Activated CD8-positive, alpha-beta memory T cell treated with anti-CD3 and anti-CD28 coated beads for 48 hours (primary cell): Measurements from ENCODE around the gene MACF1.
"Not testable (repeated sequence)": the region's sequence is repeated elsewhere in the genome, so short reads cannot be mapped to it uniquely, and the experiment has no call there.

Experiments used
- DNase-seq, 3 experiments: peaks; one replicate each; pipeline ENCODE4 v3.0.0-alpha.2; 2020; ENCODE audit warnings: low read depth in 2 of 3, low spot score in 2 of 3

MACF1 gene, protein sequence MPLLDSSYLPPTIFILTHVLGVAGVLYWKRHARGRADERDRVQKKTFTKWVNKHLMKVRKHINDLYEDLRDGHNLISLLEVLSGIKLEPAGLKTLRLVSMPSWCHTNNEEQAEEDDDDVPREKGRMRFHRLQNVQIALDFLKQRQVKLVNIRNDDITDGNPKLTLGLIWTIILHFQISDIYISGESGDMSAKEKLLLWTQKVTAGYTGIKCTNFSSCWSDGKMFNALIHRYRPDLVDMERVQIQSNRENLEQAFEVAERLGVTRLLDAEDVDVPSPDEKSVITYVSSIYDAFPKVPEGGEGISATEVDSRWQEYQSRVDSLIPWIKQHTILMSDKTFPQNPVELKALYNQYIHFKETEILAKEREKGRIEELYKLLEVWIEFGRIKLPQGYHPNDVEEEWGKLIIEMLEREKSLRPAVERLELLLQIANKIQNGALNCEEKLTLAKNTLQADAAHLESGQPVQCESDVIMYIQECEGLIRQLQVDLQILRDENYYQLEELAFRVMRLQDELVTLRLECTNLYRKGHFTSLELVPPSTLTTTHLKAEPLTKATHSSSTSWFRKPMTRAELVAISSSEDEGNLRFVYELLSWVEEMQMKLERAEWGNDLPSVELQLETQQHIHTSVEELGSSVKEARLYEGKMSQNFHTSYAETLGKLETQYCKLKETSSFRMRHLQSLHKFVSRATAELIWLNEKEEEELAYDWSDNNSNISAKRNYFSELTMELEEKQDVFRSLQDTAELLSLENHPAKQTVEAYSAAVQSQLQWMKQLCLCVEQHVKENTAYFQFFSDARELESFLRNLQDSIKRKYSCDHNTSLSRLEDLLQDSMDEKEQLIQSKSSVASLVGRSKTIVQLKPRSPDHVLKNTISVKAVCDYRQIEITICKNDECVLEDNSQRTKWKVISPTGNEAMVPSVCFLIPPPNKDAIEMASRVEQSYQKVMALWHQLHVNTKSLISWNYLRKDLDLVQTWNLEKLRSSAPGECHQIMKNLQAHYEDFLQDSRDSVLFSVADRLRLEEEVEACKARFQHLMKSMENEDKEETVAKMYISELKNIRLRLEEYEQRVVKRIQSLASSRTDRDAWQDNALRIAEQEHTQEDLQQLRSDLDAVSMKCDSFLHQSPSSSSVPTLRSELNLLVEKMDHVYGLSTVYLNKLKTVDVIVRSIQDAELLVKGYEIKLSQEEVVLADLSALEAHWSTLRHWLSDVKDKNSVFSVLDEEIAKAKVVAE (N-terminal part only)

DNA sequence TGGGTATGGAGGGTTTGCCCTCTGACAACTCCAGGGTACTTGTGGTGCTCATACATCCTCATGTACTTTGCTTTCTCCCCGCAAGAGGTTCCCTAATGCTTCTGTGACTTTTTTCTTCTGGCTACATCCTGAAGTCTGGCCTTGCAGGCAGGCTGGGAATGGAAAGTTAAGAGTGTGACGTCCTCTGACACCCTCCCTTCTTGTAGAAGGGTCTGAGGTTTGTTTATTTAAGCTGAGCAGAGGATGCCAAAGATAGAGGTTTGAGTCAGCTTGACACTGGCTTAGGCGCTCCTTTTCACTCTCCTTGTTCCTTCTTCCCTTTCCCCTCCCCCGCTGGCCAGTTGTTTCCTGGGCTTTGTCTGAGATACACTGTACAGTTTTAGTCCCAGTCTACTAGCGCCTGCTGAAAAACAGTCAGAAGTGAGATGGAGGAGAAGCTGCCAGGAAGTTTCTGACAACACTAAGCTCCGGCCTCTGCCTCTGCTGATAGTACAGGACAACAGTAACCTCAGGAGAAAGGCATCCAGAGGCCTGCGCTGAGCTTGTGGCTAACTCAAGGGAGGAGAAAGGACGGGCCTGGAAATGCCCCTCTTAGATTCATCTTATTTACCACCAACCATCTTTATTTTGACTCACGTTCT lies at the start of gene MACF1:
Gene MACF1 (plus strand): TSS at position 255 of the 641 bp plus-strand sequence. CDS start 328 bp downstream, at position 583.
- no peak for DNase-seq

DNA sequence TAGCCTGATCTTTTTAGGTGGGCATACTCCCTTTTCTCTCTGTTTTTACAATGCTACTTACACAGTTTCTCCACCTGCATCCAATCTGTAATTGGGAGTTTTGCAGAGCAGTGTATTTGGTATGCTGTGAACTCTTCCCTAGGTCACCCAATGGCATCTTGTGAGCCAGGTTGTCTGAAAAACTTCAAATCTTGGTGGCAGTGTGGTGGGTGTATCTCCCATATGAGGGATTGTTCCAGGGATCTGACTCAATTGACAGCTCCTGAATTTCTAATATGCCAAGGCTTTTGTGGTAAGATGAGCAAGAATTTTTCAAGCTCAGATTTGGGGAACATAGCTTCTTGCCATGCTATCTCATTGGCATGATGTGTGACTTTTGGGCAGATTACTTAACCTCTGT lies 47.2 kb upstream of the MACF1 start:
- no peak for DNase-seq

DNA sequence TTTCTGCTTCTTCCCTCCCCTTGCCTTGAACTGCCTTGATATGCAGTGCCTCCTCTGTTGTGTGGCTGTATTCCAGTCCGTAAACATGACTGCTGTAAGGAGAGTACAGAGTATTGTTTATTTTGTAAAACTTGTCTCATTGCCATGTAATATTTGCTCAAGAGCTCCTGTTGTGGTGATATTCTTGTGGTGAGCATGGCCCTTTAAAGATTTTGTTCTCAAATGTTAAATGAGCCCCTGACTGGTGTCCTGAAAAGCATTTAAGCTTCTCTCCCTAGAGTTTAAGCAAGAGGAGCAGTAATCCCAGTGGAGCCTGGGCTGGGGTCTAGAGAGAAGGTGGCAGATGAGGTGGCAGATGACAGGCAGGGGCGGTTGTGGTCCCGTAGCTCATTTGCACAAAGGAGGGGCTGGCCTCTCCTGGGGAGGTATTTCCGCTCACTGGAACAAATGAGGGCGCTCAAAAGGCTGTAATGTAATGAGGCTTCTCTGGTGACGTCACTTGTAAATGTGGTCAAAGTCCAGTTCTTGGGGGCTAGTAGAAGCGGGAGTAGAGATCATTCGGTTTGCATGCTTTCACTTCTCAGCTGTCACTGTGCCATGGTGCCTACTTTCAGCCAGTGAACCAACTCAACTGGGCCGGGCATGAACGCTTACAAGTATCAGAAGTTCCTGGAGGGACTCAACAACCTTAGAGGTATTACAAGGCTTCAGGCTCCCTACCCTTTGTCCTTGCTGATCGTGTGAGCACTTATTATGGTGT lies 46.0 kb upstream of the MACF1 start:
- no peak for DNase-seq

DNA sequence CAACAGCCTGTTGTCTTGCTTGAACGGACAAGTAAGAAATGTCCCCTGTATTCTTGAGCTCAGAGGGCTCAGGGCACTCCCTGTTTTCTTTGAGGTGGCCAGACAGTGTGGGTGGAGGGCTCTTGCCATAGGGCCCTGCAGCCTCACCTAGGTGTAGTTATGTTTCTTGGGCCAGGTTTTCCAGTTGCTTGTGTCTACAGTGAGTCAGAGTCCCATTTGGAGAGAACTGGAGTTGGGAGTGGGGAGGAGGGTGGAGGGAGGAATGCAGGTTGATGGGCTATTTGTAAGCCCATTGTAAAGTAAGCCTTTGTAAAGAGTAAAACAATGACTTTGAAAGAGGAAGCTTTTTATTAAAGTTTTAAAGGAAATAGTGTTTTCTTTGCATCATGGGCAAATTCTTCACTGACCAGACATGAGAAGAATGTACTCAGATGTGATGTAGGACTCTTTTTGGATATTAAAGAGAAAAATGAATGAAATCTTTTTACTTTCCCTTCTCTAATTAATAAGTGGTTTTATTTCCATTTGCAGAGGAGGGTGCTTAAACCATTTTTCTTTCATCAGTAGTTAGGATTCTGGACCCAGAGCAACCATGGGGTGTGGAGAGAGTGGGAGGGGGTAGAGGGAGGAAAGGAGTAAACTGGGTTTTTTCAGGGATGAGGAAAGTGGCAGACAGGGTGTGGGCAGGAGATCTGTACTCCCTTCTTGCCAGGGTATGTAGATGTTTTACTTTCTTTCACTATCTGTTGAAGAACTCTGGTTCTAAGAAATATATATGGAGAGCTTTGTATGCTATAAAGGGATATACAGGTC lies 45.1 kb upstream of the MACF1 start:
- no peak for DNase-seq

DNA sequence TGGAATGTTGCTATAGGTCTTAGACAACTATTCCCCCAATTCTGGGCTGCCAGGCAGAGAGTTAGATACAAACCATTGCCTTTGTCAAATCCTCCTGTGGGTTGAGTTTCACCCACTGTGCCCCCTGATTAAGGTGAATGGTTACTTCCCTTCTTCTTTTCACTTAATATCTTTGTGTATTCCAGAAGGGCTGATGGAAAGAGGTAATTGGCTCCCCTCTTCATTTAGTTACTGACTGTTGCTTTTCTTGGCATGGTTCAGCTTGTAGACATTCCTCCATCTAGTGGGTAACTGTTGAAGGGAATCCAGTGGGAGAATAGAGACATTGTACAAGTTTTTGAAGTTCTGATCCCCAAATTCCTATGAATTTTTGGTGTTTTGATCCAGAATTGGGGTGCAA lies 43.8 kb upstream of the MACF1 start:
- DNase-seq, result no peak

- DNase-seq, result not testable (repeated sequence)
Observed at GRCh38 chr1:39161811-39162210, 42.7 kb upstream of the MACF1 start.

GRCh38 chr1:39163469-39163868 lies 41.0 kb upstream of the MACF1 start:
- DNase-seq, result no peak

DNA sequence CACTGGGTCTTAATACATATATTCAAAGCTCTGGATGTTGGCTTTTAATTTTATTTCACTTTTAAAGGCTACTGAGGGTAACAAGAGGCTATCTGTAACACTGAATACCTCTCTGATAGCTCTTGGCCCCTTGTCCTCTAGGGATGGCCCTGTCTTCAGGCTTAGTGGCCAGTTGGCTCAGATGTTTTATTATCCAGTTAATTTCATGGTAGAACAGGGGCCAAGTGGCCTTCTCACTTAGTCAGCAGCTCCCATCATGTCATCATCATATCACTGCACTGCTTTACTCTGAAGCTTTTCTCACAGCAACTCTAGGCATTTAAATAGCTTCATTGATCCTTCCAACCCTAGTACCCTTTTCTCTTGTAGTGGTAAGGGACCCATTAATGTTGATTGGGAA lies 40.2 kb upstream of the MACF1 start:
- no peak for DNase-seq

GRCh38 chr1:39165049-39165448 lies 39.4 kb upstream of the MACF1 start:
- no peak for DNase-seq

- no peak for DNase-seq
Observed at GRCh38 chr1:39165488-39165887, 39.0 kb upstream of the MACF1 start.

- DNase-seq, result no peak
Observed at GRCh38 chr1:39167632-39168209, 36.8 kb upstream of the MACF1 start.

GRCh38 chr1:39168301-39169080 lies 36.0 kb upstream of the MACF1 start:
- no peak for DNase-seq

GRCh38 chr1:39170731-39171667 lies 33.5 kb upstream of the MACF1 start:
- DNase-seq, result no peak

GRCh38 chr1:39173119-39173994 lies 31.1 kb upstream of the MACF1 start:
- no peak for DNase-seq

- no peak for DNase-seq
Observed at GRCh38 chr1:39173995-39174380, 30.5 kb upstream of the MACF1 start.

GRCh38 chr1:39174390-39175081 lies 30.0 kb upstream of the MACF1 start:
- DNase-seq, result no peak
